ENCODE results near the gene ZMYND11. TPM values are rescaled to one million over a fixed set of nuclear protein-coding genes. Genes with fewer than 3 reads are reported as not detected.
A peak's percentile ranks its signal among the peaks of the same experiment; 100 is the strongest.

ZMYND11 gene
- total and polyA plus RNA-seq, 9 of the 15 experiments (the other 6 are each of a cell fraction or from before 2014, with no cell fraction given): 2.7 to 13.8 (median 8.8) TPM

GRCh38 chr10:134247-135131 lies 766 bp upstream of the ZMYND11 start (continued):
- TF ChIP-seq MGA (IDR thresholded peaks at IDR 0.05) (peak; percentile 60; the same call in 1 of the 2 replicates), STAT5B (CRISPR knock-in tag; IDR thresholded peaks at IDR 0.05) (no peak), ZSCAN32 (CRISPR knock-in tag; IDR thresholded peaks at IDR 0.05) (no peak), JUND (IDR thresholded peaks at IDR 0.05; ENCODE audit: borderline replicate concordance, low read depth, low read length) (no peak), JUND (tag; IDR thresholded peaks at IDR 0.05; ENCODE audit: borderline replicate concordance, low read depth, low read length) (no peak), CXXC5 (CRISPR knock-in tag; IDR thresholded peaks at IDR 0.05) (peak; percentile 62), ZNF407 (IDR thresholded peaks at IDR 0.05; ENCODE audit: low read depth) (no peak)

Measured in K562 (cell line).